ENCODE results near the gene PTPRD. TPM values are rescaled to one million over a fixed set of nuclear protein-coding genes. Genes with fewer than 3 reads are reported as not detected.

The PTPRD gene
- total RNA-seq, 1 experiment from 2014 or later = 1.8 TPM

- H3K27me3 Mint-ChIP-seq (ENCODE audit: unreplicated experiment) = no peaks in the 10 kb centered on the region
- H3K27ac Mint-ChIP-seq (ENCODE audit: unreplicated experiment) = no peak overlapping the region
- no peaks in the 10 kb centered on the region for H3K4me1 Mint-ChIP-seq (ENCODE audit: low read depth, unreplicated experiment)
- DNase-seq = no peak
- no peak for TF ChIP-seq CTCF (IDR thresholded peaks at IDR 0.05; ENCODE audit: unreplicated experiment)
- no peak overlapping the region for H3K4me3 Mint-ChIP-seq (ENCODE audit: low read depth, unreplicated experiment)
- BruUV-seq (replicated peaks) = no TSS peak
- intact Hi-C loops (cut with micrococcal nuclease; ENCODE audit: unreplicated experiment) = no loop called here
- CTCF ChIA-PET = no interaction called here
- H3K9me3 Mint-ChIP-seq (ENCODE audit: low read depth, unreplicated experiment) = no peaks in the 10 kb centered on the region
- H3K36me3 Mint-ChIP-seq (ENCODE audit: insufficient read depth, unreplicated experiment) = no peaks in the 10 kb centered on the region
These were observed 651.3 kb downstream of the PTPRD start for GRCh38 chr9:9961487-9961886.

- Mint-ChIP-seq H3K27ac (ENCODE audit: unreplicated experiment) (no peak overlapping the region), H3K4me3 (ENCODE audit: low read depth, unreplicated experiment) (no peak overlapping the region), H3K27me3 (ENCODE audit: unreplicated experiment) (no peaks in the 10 kb centered on the region), H3K9me3 (ENCODE audit: low read depth, unreplicated experiment) (peaks cover 2% of the 10 kb centered on the region), H3K4me1 (ENCODE audit: low read depth, unreplicated experiment) (peaks cover 15% of the 10 kb centered on the region), H3K36me3 (ENCODE audit: insufficient read depth, unreplicated experiment) (no peaks in the 10 kb centered on the region)
- intact Hi-C loops (cut with micrococcal nuclease; ENCODE audit: unreplicated experiment) = no loop called here
- BruUV-seq (replicated peaks) = no TSS peak
- DNase-seq = no peak
- CTCF ChIA-PET = no interaction called here
- no peak for TF ChIP-seq CTCF (IDR thresholded peaks at IDR 0.05; ENCODE audit: unreplicated experiment)
These were observed 661.1 kb downstream of the PTPRD start for GRCh38 chr9:9951556-9952160.

GRCh38 chr9:9950813-9951212 lies 662.0 kb downstream of the PTPRD start:
- no TSS peak for BruUV-seq (replicated peaks)
- Mint-ChIP-seq H3K4me3 (ENCODE audit: low read depth, unreplicated experiment) (no peak overlapping the region), H3K36me3 (ENCODE audit: insufficient read depth, unreplicated experiment) (no peaks in the 10 kb centered on the region), H3K27me3 (ENCODE audit: unreplicated experiment) (no peaks in the 10 kb centered on the region), H3K4me1 (ENCODE audit: low read depth, unreplicated experiment) (peaks cover 15% of the 10 kb centered on the region), H3K9me3 (ENCODE audit: low read depth, unreplicated experiment) (peaks cover 2% of the 10 kb centered on the region), H3K27ac (ENCODE audit: unreplicated experiment) (no peak overlapping the region)
- CTCF ChIA-PET = no interaction called here
- no peak for TF ChIP-seq CTCF (IDR thresholded peaks at IDR 0.05; ENCODE audit: unreplicated experiment)
- intact Hi-C loops (cut with micrococcal nuclease; ENCODE audit: unreplicated experiment) = no loop called here
- DNase-seq = no peak

- H3K36me3 Mint-ChIP-seq (ENCODE audit: insufficient read depth, unreplicated experiment) = no peaks in the 10 kb centered on the region
- peaks cover 15% of the 10 kb centered on the region for H3K4me1 Mint-ChIP-seq (ENCODE audit: low read depth, unreplicated experiment)
- no TSS peak for BruUV-seq (replicated peaks)
- H3K4me3 Mint-ChIP-seq (ENCODE audit: low read depth, unreplicated experiment) = no peak overlapping the region
- peaks cover 2% of the 10 kb centered on the region for H3K9me3 Mint-ChIP-seq (ENCODE audit: low read depth, unreplicated experiment)
- H3K27me3 Mint-ChIP-seq (ENCODE audit: unreplicated experiment) = no peaks in the 10 kb centered on the region
- intact Hi-C loops (cut with micrococcal nuclease; ENCODE audit: unreplicated experiment) = no loop called here
- DNase-seq = no peak
- TF ChIP-seq CTCF (IDR thresholded peaks at IDR 0.05; ENCODE audit: unreplicated experiment) = no peak
- H3K27ac Mint-ChIP-seq (ENCODE audit: unreplicated experiment) = no peak overlapping the region
- CTCF ChIA-PET = no interaction called here
These were observed 662.8 kb downstream of the PTPRD start for GRCh38 chr9:9949978-9950377.

Measured in Calu3 (cell line).